Measurements from ENCODE around the gene ADPRHL1.

- TF ChIP-seq CTCF (IDR thresholded peaks at IDR 0.05) (no peak), EZH2 (IDR thresholded peaks at IDR 0.05) (no peak)
Measured at GRCh38 chr13:113449693-113450347, 3.5 kb downstream of the ADPRHL1 start.
